Endothelial cell (in vitro differentiated cells): ENCODE measurements around the gene TMEM234. TPM values are rescaled to one million over a fixed set of nuclear protein-coding genes. Genes with fewer than 3 reads are reported as not detected.

Experiments used
- DNase-seq: peaks from one replicate; pipeline ENCODE4 v3.0.0; 2021; ENCODE audit warnings: low spot score
- H3K27ac Mint-ChIP-seq: one replicate; pipeline ENCODE4 v1.8.0; 2021; ENCODE audit warnings: mixed read lengths, inconsistent platforms; ENCODE audit not compliant: unreplicated experiment
- H3K27me3 Mint-ChIP-seq: one replicate; pipeline ENCODE4 v1.8.0; 2021; ENCODE audit warnings: mild to moderate bottlenecking, moderate library complexity, mixed read lengths, inconsistent platforms; ENCODE audit not compliant: unreplicated experiment
- H3K36me3 Mint-ChIP-seq: one replicate; pipeline ENCODE4 v1.8.0; 2021; ENCODE audit warnings: mild to moderate bottlenecking, low read depth, mixed read lengths, inconsistent platforms; ENCODE audit not compliant: unreplicated experiment
- H3K4me1 Mint-ChIP-seq: one replicate; pipeline ENCODE4 v1.8.0; 2021; ENCODE audit warnings: mild to moderate bottlenecking, mixed read lengths, inconsistent platforms; ENCODE audit not compliant: unreplicated experiment
- H3K4me3 Mint-ChIP-seq: one replicate; pipeline ENCODE4 v1.8.0; 2021; ENCODE audit warnings: mild to moderate bottlenecking, mixed read lengths, inconsistent platforms; ENCODE audit not compliant: unreplicated experiment
- H3K9me3 Mint-ChIP-seq: one replicate; pipeline ENCODE4 v1.8.0; 2021; ENCODE audit warnings: mixed read lengths, inconsistent platforms; ENCODE audit not compliant: unreplicated experiment
- total RNA-seq: library from RNA; stranded (reverse); fragmentation: NEBNext Ultra II Directional; extraction: Animal tissue kit (Norgen Biotek cat#: 25700); gene quantifications from one replicate; pipeline ENCODE4 v1.2.1, GENCODE V29; 2021; ENCODE audit not compliant: unreplicated experiment
- TF ChIP-seq, protein P1 (sequence below): fragments of 200-600 bp; sonication (generic); IDR thresholded peaks from one replicate; pipeline ENCODE4 v1.5.0; 2021; ENCODE audit warnings: antibody characterized with exemption; ENCODE audit not compliant: unreplicated experiment

TMEM234 gene
- total RNA-seq, 1 donor from 2014 or later, result 23.2 TPM

DNA sequence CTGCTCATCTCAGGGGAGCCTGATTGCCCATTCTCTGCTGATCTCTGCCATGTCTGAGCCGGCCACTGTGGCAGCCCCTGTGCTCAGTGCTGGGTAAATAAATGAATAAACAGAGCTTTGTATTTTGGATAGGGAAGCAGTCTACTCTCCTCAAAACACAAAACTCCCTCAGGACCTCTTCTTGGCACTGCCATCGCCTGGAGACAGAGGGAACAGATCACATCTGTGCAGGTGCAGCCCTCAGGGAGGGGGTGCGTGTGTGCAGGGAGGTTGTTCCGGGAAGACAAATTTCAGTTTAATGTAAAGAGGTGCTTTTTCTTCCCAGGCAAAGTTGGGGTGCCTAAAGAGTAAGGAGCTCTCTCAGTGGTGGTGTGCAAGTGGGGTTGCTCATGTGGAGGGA is 17.2 kb upstream of the TMEM234 start:
- no peak for DNase-seq
- H3K4me1 Mint-ChIP-seq, result peaks cover 8% of the 10 kb centered on the region
- H3K36me3 Mint-ChIP-seq, result no peaks in the 10 kb centered on the region
- H3K9me3 Mint-ChIP-seq, result no peaks in the 10 kb centered on the region
- H3K27me3 Mint-ChIP-seq, result peaks cover 4% of the 10 kb centered on the region
- TF ChIP-seq, protein P1, sequence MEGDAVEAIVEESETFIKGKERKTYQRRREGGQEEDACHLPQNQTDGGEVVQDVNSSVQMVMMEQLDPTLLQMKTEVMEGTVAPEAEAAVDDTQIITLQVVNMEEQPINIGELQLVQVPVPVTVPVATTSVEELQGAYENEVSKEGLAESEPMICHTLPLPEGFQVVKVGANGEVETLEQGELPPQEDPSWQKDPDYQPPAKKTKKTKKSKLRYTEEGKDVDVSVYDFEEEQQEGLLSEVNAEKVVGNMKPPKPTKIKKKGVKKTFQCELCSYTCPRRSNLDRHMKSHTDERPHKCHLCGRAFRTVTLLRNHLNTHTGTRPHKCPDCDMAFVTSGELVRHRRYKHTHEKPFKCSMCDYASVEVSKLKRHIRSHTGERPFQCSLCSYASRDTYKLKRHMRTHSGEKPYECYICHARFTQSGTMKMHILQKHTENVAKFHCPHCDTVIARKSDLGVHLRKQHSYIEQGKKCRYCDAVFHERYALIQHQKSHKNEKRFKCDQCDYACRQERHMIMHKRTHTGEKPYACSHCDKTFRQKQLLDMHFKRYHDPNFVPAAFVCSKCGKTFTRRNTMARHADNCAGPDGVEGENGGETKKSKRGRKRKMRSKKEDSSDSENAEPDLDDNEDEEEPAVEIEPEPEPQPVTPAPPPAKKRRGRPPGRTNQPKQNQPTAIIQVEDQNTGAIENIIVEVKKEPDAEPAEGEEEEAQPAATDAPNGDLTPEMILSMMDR, result no peak
- H3K4me3 Mint-ChIP-seq, result peak overlapping the region; percentile 9
- no peak overlapping the region for H3K27ac Mint-ChIP-seq

DNA sequence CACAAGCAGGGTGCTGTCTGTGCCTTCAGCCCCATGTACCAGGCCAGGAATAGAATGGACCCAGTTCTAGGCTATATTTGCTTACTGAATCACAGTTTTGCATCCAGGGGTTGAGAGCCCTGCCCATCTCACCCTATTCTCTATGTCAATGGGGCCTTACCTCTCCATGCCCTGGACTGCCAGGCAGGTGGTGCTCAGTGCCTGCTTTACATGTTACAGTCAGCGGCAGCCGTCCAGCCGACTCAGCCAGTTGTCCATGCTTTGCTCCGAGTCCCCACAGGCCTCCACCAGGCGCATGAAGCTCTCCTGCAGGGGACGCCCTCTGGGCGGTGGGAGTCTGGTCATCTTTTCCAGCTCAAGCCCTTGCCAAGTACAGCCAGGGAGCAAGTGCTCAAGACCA is 12.6 kb upstream of the TMEM234 start:
- no peak overlapping the region for H3K27ac Mint-ChIP-seq
- no peak overlapping the region for H3K4me3 Mint-ChIP-seq
- TF ChIP-seq, protein P1, result no peak
- no peaks in the 10 kb centered on the region for H3K36me3 Mint-ChIP-seq
- no peak for DNase-seq
- no peaks in the 10 kb centered on the region for H3K9me3 Mint-ChIP-seq
- no peaks in the 10 kb centered on the region for H3K27me3 Mint-ChIP-seq
- peaks cover 3% of the 10 kb centered on the region for H3K4me1 Mint-ChIP-seq

DNA sequence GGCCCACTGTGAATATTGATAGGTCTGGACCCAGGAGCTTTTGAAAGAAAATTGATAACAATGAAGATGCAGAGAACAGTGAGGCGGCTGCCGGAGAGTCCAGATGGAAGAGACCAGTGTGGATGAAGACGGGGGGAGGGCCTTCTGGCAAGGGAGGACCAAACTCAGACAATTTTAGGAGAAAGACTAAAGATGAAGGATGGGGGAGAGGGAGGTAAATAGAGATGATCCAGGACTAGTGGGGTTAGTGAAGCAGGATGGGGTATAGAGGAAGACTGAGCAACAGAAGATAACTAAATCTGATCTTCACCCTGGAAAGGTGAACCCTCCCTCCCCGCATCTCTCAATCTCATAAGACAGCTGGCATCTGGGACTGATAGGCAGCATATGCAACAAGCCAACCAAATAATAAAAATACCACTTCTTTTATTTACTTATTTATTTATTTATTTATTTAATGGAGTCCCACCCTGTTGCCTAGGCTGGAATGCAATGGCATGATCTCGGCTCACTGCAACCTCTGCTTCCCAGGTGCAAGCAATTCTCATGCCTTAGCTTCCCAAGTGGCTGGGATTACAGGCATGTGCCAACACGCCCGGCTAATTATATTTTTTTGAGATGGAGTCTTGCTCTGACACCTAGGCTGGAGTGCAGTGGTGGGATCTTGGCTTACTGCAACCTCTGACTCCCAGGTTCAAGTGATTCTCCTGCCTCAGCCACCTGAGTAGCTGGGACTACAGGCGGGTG is 10.6 kb upstream of the TMEM234 start:
- H3K36me3 Mint-ChIP-seq, result peaks cover 14% of the 10 kb centered on the region
- TF ChIP-seq, protein P1, result no peak
- H3K27me3 Mint-ChIP-seq, result no peaks in the 10 kb centered on the region
- DNase-seq, result no peak
- no peaks in the 10 kb centered on the region for H3K4me1 Mint-ChIP-seq
- H3K4me3 Mint-ChIP-seq, result no peak overlapping the region
- no peak overlapping the region for H3K27ac Mint-ChIP-seq
- no peaks in the 10 kb centered on the region for H3K9me3 Mint-ChIP-seq

DNA sequence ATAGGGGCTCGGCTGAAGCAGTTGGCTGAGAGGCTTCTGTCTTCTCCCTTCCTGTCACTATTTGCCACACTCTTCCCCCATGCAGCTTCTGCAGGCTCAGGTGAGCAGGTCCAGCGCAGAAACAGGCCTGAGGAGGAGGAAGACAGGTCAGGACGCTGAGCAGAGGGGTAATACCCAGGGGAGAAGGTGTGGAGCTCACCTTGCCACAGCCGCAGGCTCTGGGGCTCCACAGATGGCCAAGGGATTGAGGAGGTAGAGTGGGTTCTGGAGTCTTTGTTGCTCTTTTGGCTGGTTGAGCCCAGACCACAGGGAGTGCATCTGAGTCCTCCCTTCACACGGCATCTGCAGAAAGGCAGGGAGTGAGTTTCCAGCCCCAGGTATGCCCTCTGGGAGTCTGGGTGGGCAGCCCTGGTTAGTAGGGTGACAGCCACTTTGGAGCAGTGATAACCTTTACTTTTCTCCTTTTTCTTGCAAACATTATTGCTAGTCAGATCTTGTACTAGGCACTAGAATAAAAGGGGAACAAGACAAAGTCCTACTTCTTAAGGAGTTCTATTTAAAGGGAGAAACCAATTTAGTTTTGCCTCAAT is 9.8 kb upstream of the TMEM234 start:
- H3K4me3 Mint-ChIP-seq, result no peak overlapping the region
- H3K36me3 Mint-ChIP-seq, result peaks cover 16% of the 10 kb centered on the region
- DNase-seq, result no peak
- H3K27ac Mint-ChIP-seq, result no peak overlapping the region
- no peaks in the 10 kb centered on the region for H3K9me3 Mint-ChIP-seq
- TF ChIP-seq, protein P1, result no peak
- no peaks in the 10 kb centered on the region for H3K4me1 Mint-ChIP-seq
- no peaks in the 10 kb centered on the region for H3K27me3 Mint-ChIP-seq

DNA sequence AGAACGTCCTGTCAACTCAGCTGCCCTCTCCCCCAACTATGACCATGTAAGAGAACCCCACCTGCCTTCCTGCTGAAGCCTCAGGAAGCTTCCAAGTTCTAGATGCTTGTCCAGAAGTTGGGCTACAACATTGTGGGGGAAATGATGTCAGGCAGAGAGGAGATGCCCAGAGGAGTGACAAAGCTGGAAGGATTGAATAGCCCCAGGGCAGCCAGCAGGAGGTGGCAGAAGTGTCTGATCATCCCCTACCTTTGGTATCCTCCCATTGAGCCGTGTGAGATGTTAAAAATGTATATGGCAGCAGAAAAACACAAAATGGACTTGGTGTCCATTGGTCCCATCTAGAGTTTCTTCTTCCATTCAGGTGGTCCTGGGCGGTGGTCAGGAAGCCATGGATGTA is 6.6 kb upstream of the TMEM234 start:
- Mint-ChIP-seq H3K4me3 (no peak overlapping the region), H3K4me1 (peaks cover 4% of the 10 kb centered on the region), H3K27me3 (no peaks in the 10 kb centered on the region), H3K27ac (no peak overlapping the region), H3K9me3 (no peaks in the 10 kb centered on the region), H3K36me3 (peaks cover 23% of the 10 kb centered on the region)
- TF ChIP-seq, protein P1, result no peak
- no peak for DNase-seq
